SK-N-SH (cell line): ENCODE results near the gene CKB. TPM values are rescaled to one million over a fixed set of nuclear protein-coding genes. Genes with fewer than 3 reads are reported as not detected.

Experiments
- CTCF ChIA-PET: fragments of 300-600, 350-600 bp; formaldehyde crosslinking; extraction: SDS; loops from one replicate; lab custom pipeline; 2021; lab: Yijun Ruan, JAX
- POLR2A ChIA-PET: fragments of 350-600 bp; sonication (Branson Sonifier 250); formaldehyde crosslinking; extraction: SDS; loops from one replicate; lab custom pipeline; 2020; ENCODE audit warnings: antibody characterized with exemption, inconsistent platforms; lab: Yijun Ruan, JAX
- DNase-seq: peaks from one replicate; pipeline ENCODE4 v3.0.0; 2012
- H2AFZ ChIP-seq: fragments of 200-600 bp; sonication (generic); 2 replicates; pipeline ENCODE4 v1.8.1; 2016; ENCODE audit warnings: antibody characterized with exemption, mild to moderate bottlenecking, low read depth
- H3F3A ChIP-seq: fragments of 200-600 bp; sonication (generic); replicated peaks from 2 replicates; pipeline ENCODE3; 2016; ENCODE audit warnings: antibody characterized with exemption, mild to moderate bottlenecking; ENCODE audit not compliant: insufficient read depth
- H3K27ac ChIP-seq, 2 experiments: fragments of 200-500 bp in 1 of 2; fragments of 200-600 bp in 1 of 2; sonication (Bioruptor generic) in 1 of 2; sonication (generic), shearing (Covaris generic) in 1 of 2; 2 replicates each; pipeline versions ENCODE4 v1.5.1 to v1.6.1; 2014 to 2016; ENCODE audit warnings: low read depth in 2 of 2, inconsistent platforms in 1 of 2, low read length in 1 of 2, mild to moderate bottlenecking in 1 of 2, mixed read lengths in 1 of 2
- H3K27me3 ChIP-seq: fragments of 200-600 bp; sonication (generic), shearing (Covaris generic); 2 replicates; pipeline ENCODE4 v1.6.1; 2016; ENCODE audit warnings: mixed run types; ENCODE audit not compliant: insufficient read depth
- H3K36me3 ChIP-seq, 2 experiments: fragments of 200-500 bp in 1 of 2; fragments of 200-600 bp in 1 of 2; sonication (Bioruptor generic) in 1 of 2; sonication (generic) in 1 of 2; replicated peaks in 1 of 2; 2 replicates each; pipeline versions ENCODE3 to v1.5.1; 2014 to 2016; ENCODE audit warnings: low read length in 1 of 2, mild to moderate bottlenecking in 1 of 2; ENCODE audit not compliant: insufficient read depth in 2 of 2, control insufficient read depth in 1 of 2
- H3K4me1 ChIP-seq, 2 experiments: fragments of 200-500 bp in 1 of 2; fragments of 200-600 bp in 1 of 2; sonication (Bioruptor generic) in 1 of 2; sonication (generic), shearing (Covaris generic) in 1 of 2; 2 replicates each; pipeline versions ENCODE4 v1.5.1 to v1.6.1; 2014 to 2016; ENCODE audit warnings: low read depth in 1 of 2, low read length in 1 of 2, mixed run types in 1 of 2; ENCODE audit not compliant: insufficient read depth in 2 of 2, control insufficient read depth in 1 of 2
- H3K4me2 ChIP-seq: fragments of 200-600 bp; sonication (generic), shearing (Covaris generic); 2 replicates; pipeline ENCODE4 v1.6.1; 2017; ENCODE audit warnings: mixed run types
- H3K4me3 ChIP-seq, 2 experiments: fragments of 200-500 bp in 1 of 2; fragments of 200-600 bp in 1 of 2; sonication (Bioruptor generic) in 1 of 2; sonication (generic), shearing (Covaris generic) in 1 of 2; 2 replicates each; pipeline versions ENCODE4 v1.5.1 to v1.8.1; 2014 to 2016; ENCODE audit warnings: low read depth in 2 of 2, inconsistent platforms in 1 of 2, low read length in 1 of 2, mild to moderate bottlenecking in 1 of 2, mixed read lengths in 1 of 2, moderate library complexity in 1 of 2
- H3K79me2 ChIP-seq: fragments of 200-600 bp; sonication (generic); 2 replicates; pipeline ENCODE4 v1.8.1; 2017; ENCODE audit warnings: mild to moderate bottlenecking; ENCODE audit not compliant: insufficient read depth
- H3K9ac ChIP-seq: fragments of 200-600 bp; sonication (generic); 2 replicates; pipeline ENCODE4 v1.6.1; 2017; ENCODE audit warnings: mixed run types
- H3K9me2 ChIP-seq: fragments of 200-600 bp; sonication (generic); 2 replicates; pipeline ENCODE4 v1.6.1; 2017; ENCODE audit warnings: mixed run types
- H3K9me3 ChIP-seq: fragments of 200-600 bp; sonication (generic); 2 replicates; pipeline ENCODE4 v1.6.1; 2017; ENCODE audit warnings: mixed run types, mild to moderate bottlenecking, moderate library complexity
- H4K20me1 ChIP-seq: fragments of 200-600 bp; sonication (generic); 2 replicates; pipeline ENCODE4 v1.6.1; 2017; ENCODE audit warnings: mild to moderate bottlenecking, mixed run types; ENCODE audit not compliant: insufficient read depth
- EP300 ChIP-seq, 2 experiments: IDR thresholded peaks; 2 replicates each; pipeline versions ENCODE4 v1.4.0 to v1.6.1; 2012; ENCODE audit warnings: borderline replicate concordance in 1 of 2, low read depth in 1 of 2, low read length in 1 of 2
- FOSL2 ChIP-seq: IDR thresholded peaks from 2 replicates; pipeline ENCODE4 v1.4.0; 2012; ENCODE audit warnings: low read depth, mild to moderate bottlenecking, moderate library complexity, borderline replicate concordance
- FOXJ3 ChIP-seq: sonication (generic); formaldehyde crosslinking; IDR thresholded peaks from 2 replicates; pipeline ENCODE4 v1.5.1; 2020; ENCODE audit warnings: mild to moderate bottlenecking, missing genetic modification reagents
- FOXM1 ChIP-seq: IDR thresholded peaks from 2 replicates; pipeline ENCODE4 v1.4.0; 2012; ENCODE audit warnings: low read depth, mild to moderate bottlenecking
- MXI1 ChIP-seq: IDR thresholded peaks from 2 replicates; pipeline ENCODE4 v1.6.1; 2012; ENCODE audit warnings: mild to moderate bottlenecking, low read depth, low read length, improper control_type of control experiment
- NFIC ChIP-seq: IDR thresholded peaks from 2 replicates; pipeline ENCODE4 v1.4.0; 2012; ENCODE audit warnings: borderline replicate concordance
- POLR2AphosphoS5 ChIP-seq: IDR thresholded peaks from 2 replicates; pipeline ENCODE4 v1.6.1; 2012; ENCODE audit warnings: low read depth, low read length
- RCOR1 ChIP-seq: fragments of 150-350 bp; IDR thresholded peaks from 2 replicates; pipeline ENCODE4 v1.6.1; 2017; ENCODE audit warnings: antibody characterized with exemption, low read length
- RFX5 ChIP-seq: IDR thresholded peaks from 2 replicates; pipeline ENCODE4 v1.6.1; 2012; ENCODE audit warnings: mild to moderate bottlenecking, improper control_type of control experiment, low read length
- RXRA ChIP-seq: IDR thresholded peaks from 2 replicates; pipeline ENCODE4 v1.4.0; 2012; ENCODE audit warnings: low read depth, mild to moderate bottlenecking, borderline replicate concordance
- SIN3A ChIP-seq: IDR thresholded peaks from 2 replicates; pipeline ENCODE4 v1.6.1; 2012; ENCODE audit warnings: low read depth, mild to moderate bottlenecking, low read length, moderate library complexity, borderline replicate concordance
- SMC3 ChIP-seq: IDR thresholded peaks from 2 replicates; pipeline ENCODE4 v1.6.1; 2012; ENCODE audit warnings: low read depth, low read length, improper control_type of control experiment
- TAF1 ChIP-seq: IDR thresholded peaks from 2 replicates; pipeline ENCODE4 v1.6.1; 2012; ENCODE audit warnings: low read depth, mild to moderate bottlenecking, low read length, moderate library complexity, borderline replicate concordance
- TCF12 ChIP-seq: IDR thresholded peaks from 2 replicates; pipeline ENCODE4 v1.4.0; 2012
- YY1 ChIP-seq: IDR thresholded peaks from 2 replicates; pipeline ENCODE4 v1.4.0; 2012; ENCODE audit warnings: low read depth, mild to moderate bottlenecking
- WGBS: methylation state at CpG from one replicate; pipeline ENCODE4 v1.1.6; 2017; ENCODE audit warnings: low lambda C conversion rate; 5-methylcytosine and 5-hydroxymethylcytosine counted together
- polyA plus RNA-seq, 3 experiments: library from polyadenylated mRNA; depleted of rRNA; stranded (reverse); fragments of >200 nt; gene quantifications; 2 replicates each; pipeline ENCODE4 v1.2.3, GENCODE V29; 2012
- TF ChIP-seq, protein P1 (sequence below): fragments of 150-350 bp; IDR thresholded peaks from 2 replicates; pipeline ENCODE4 v1.6.1; 2017; ENCODE audit warnings: antibody characterized with exemption, low read length, low read depth, borderline replicate concordance
- TF ChIP-seq, protein P2 (sequence below): IDR thresholded peaks from 2 replicates; pipeline ENCODE4 v1.4.0; 2012; ENCODE audit warnings: low read depth, borderline replicate concordance
- TF ChIP-seq, protein P3 (sequence below): IDR thresholded peaks from 2 replicates; pipeline ENCODE4; 2012
- TF ChIP-seq, protein P4 (sequence below): IDR thresholded peaks from 2 replicates; pipeline ENCODE4 v1.4.0; 2012; ENCODE audit warnings: low read depth
- TF ChIP-seq, protein P5 (sequence below): fragments of 150-350 bp; IDR thresholded peaks from 2 replicates; pipeline ENCODE4 v1.6.1; 2016; ENCODE audit warnings: mild to moderate bottlenecking, low read depth, low read length

CKB gene
- polyA plus RNA-seq, 1 of the 3 experiments (the other 2 are of a cell fraction): 53.0 TPM

DNA sequence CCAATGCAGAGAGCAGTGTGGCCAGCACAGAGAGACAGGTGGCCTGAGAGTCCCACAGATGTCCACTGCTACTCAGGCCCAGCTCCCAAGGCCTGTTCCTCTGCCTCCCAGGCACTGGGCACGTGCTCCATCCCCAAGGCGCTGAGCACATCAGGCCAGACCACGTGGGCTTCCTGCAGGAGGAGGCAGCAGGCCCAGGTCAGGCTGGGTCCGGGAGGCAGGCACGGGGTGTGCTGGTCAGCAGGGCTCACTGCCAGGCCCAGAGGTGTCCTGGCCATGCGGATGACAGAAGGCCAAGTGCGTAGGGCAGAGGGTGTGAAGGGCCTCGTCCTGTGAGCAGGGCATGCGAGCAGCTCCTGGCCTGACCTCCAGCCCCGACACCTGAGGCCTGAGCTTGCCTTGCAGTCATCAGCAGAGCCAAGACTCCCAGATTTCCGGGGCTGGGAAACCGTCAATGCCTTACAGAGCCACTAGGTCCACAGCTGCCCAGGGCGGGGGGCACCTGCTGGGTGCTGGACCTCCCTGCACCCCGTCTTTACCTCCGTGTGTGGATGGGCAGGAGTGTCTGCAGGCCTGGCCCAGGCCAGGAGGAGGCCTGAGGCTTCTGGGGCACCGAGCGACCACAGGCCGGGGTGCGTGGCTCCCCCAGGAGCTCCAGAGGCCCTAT lies 21.2 kb upstream of the CKB start:
- no peaks in the 10 kb centered on the region for H3K27me3 ChIP-seq
- 93% methylated on average over 5 of the region's 19 CpGs for WGBS
- peak; percentile 35 for DNase-seq

DNA sequence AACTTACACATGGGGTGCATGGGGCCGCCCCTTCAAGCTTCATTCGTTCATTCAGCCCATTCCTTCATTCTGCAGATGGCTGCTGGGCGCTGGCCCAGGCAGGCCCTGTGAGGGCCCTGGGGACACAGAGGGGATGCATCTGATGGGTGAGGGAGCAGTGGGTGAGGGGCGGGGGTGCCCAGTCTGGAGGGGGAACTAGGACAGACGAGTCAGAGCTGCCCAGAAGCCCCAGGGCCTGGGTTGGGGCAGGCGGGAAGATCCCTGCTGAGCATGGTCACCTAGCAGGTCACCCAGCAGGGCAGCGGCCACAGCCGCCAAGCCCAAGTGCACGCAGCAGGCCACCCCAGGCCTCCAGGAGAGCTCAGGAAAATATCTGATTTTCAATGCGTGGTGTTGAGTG lies 20.5 kb upstream of the CKB start:
- H3K79me2 ChIP-seq: no peaks in the 10 kb centered on the region
- no peaks in the 10 kb centered on the region for H3K27me3 ChIP-seq
- ChIA-PET CTCF (interaction anchor here (1.2 to 6.5 kb wide), 5 partner anchors 13 to 152 kb away, joined by 3 to 72 read pairs (median 6); partner anchors contain the start of gene CKB), POLR2A (interaction anchor here (1.2 to 3.9 kb wide), 3 partner anchors 11 to 21 kb away, joined by 4 to 19 read pairs (median 6); partner anchors contain the start of genes CKB and TRMT61A)
- 85% methylated on average over 6 of the region's 10 CpGs for WGBS
- H3K36me3 ChIP-seq: no peaks in the 10 kb centered on the region
- H3K4me3 ChIP-seq: no peak overlapping the region
- peak; percentile 45 for DNase-seq
- peaks cover 17% of the 10 kb centered on the region for H4K20me1 ChIP-seq
- H3K27ac ChIP-seq: no peak overlapping the region; a peak in 1 of 4 replicates
- H3K9me3 ChIP-seq: no peaks in the 10 kb centered on the region
- no peaks in the 10 kb centered on the region for H3K9me2 ChIP-seq
- no peak overlapping the region for H2AFZ ChIP-seq
- no peak overlapping the region for H3K4me2 ChIP-seq
- no peak overlapping the region for H3K9ac ChIP-seq
- H3F3A ChIP-seq: peaks cover 13% of the 10 kb centered on the region
- peaks cover 16 to 47% of the 10 kb centered on the region in 2 experiments; a peak in 3 of 4 replicates for H3K4me1 ChIP-seq
- TF ChIP-seq RCOR1 (no peak), MXI1 (no peak), RXRA (no peak), RFX5 (no peak), FOSL2 (no peak), NFIC (no peak), FOXJ3 (CRISPR knock-in tag) (no peak), SMC3 (no peak)
- TF ChIP-seq, protein P1, sequence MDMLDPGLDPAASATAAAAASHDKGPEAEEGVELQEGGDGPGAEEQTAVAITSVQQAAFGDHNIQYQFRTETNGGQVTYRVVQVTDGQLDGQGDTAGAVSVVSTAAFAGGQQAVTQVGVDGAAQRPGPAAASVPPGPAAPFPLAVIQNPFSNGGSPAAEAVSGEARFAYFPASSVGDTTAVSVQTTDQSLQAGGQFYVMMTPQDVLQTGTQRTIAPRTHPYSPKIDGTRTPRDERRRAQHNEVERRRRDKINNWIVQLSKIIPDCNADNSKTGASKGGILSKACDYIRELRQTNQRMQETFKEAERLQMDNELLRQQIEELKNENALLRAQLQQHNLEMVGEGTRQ: no peak
- TF ChIP-seq, protein P2, sequence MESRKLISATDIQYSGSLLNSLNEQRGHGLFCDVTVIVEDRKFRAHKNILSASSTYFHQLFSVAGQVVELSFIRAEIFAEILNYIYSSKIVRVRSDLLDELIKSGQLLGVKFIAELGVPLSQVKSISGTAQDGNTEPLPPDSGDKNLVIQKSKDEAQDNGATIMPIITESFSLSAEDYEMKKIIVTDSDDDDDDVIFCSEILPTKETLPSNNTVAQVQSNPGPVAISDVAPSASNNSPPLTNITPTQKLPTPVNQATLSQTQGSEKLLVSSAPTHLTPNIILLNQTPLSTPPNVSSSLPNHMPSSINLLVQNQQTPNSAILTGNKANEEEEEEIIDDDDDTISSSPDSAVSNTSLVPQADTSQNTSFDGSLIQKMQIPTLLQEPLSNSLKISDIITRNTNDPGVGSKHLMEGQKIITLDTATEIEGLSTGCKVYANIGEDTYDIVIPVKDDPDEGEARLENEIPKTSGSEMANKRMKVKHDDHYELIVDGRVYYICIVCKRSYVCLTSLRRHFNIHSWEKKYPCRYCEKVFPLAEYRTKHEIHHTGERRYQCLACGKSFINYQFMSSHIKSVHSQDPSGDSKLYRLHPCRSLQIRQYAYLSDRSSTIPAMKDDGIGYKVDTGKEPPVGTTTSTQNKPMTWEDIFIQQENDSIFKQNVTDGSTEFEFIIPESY: no peak
- TF ChIP-seq, protein P3, sequence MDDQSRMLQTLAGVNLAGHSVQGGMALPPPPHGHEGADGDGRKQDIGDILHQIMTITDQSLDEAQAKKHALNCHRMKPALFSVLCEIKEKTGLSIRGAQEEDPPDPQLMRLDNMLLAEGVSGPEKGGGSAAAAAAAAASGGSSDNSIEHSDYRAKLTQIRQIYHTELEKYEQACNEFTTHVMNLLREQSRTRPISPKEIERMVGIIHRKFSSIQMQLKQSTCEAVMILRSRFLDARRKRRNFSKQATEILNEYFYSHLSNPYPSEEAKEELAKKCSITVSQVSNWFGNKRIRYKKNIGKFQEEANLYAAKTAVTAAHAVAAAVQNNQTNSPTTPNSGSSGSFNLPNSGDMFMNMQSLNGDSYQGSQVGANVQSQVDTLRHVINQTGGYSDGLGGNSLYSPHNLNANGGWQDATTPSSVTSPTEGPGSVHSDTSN: no peak
- TF ChIP-seq, protein P4, sequence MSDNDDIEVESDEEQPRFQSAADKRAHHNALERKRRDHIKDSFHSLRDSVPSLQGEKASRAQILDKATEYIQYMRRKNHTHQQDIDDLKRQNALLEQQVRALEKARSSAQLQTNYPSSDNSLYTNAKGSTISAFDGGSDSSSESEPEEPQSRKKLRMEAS: no peak

More for the DNA sequence above, 21.2 kb upstream of the CKB start:
- ChIA-PET CTCF (interaction anchor here (1.0 to 11.6 kb wide), 6 partner anchors 10 to 153 kb away, joined by 3 to 120 read pairs (median 5); partner anchors contain the start of gene CKB), POLR2A (interaction anchor here (1.2 to 3.9 kb wide), 3 partner anchors 12 to 22 kb away, joined by 4 to 19 read pairs (median 6); partner anchors contain the start of genes CKB and TRMT61A)
- Histone ChIP-seq H3K9me3 (no peaks in the 10 kb centered on the region), H3K4me3 (no peak overlapping the region), H4K20me1 (peaks cover 17% of the 10 kb centered on the region), H3K4me1 (peaks cover 16 to 40% of the 10 kb centered on the region in 2 experiments; a peak in 3 of 4 replicates), H3K36me3 (no peaks in the 10 kb centered on the region), H3K4me2 (no peak overlapping the region), H3K79me2 (no peaks in the 10 kb centered on the region), H3K27ac (no peak overlapping the region; a peak in 1 of 4 replicates), H3K9ac (no peak overlapping the region), H2AFZ (no peak overlapping the region), H3K9me2 (no peaks in the 10 kb centered on the region), H3F3A (peaks cover 13% of the 10 kb centered on the region)
- TF ChIP-seq, protein P1: no peak
- no peak for TF ChIP-seq EP300 (IDR thresholded peaks at IDR 0.05; ENCODE audit: borderline replicate concordance in 1 of 2, low read depth in 1 of 2, low read length in 1 of 2)
- TF ChIP-seq TAF1: no peak
- TF ChIP-seq, protein P5, sequence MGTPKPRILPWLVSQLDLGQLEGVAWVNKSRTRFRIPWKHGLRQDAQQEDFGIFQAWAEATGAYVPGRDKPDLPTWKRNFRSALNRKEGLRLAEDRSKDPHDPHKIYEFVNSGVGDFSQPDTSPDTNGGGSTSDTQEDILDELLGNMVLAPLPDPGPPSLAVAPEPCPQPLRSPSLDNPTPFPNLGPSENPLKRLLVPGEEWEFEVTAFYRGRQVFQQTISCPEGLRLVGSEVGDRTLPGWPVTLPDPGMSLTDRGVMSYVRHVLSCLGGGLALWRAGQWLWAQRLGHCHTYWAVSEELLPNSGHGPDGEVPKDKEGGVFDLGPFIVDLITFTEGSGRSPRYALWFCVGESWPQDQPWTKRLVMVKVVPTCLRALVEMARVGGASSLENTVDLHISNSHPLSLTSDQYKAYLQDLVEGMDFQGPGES: no peak
- TF ChIP-seq, protein P4: no peak
- TF ChIP-seq FOXM1: no peak
- no peak for TF ChIP-seq POLR2AphosphoS5
- no peak for TF ChIP-seq SIN3A
- no peak for TF ChIP-seq TCF12
- no peak for TF ChIP-seq YY1
- TF ChIP-seq MXI1: no peak
